ENCODE measurements around the gene SKAP2. TPM values are rescaled to one million over a fixed set of nuclear protein-coding genes. Genes with fewer than 3 reads are reported as not detected.

SKAP2 gene
- total RNA-seq, 1 experiment from 2014 or later, result 9.6 TPM

- no peaks in the 10 kb centered on the region for H3K36me3 ChIP-seq (ENCODE audit: low read depth, low read length)
- CTCF ChIA-PET, result no interaction called here
- ATAC-seq (peak; percentile 58), DNase-seq (peak; percentile 90)
- intact Hi-C loops (cut with micrococcal nuclease), result no loop called here
- H3K4me3 ChIP-seq (ENCODE audit: low read length), result no peak overlapping the region
- TF ChIP-seq EZH2phosphoT487 (IDR thresholded peaks at IDR 0.05; ENCODE audit: borderline replicate concordance, low read length) (no peak), CTCF (conservative IDR thresholded peaks at IDR 0.05; ENCODE audit: low read depth, low read length) (no peak), EZH2 (IDR thresholded peaks at IDR 0.05; ENCODE audit: low read length, unreplicated experiment) (no peak)
- no peaks in the 10 kb centered on the region for H4K20me1 ChIP-seq (ENCODE audit: low read length)
- no peaks in the 10 kb centered on the region for H3K27me3 ChIP-seq (ENCODE audit: low read length)
- POLR2A ChIA-PET (ENCODE audit: unreplicated experiment), result no interaction called here
- no peaks in the 10 kb centered on the region for H3K9me2 ChIP-seq (replicated peaks; ENCODE audit: low read length)
- no peak overlapping the region for H3K27ac ChIP-seq (ENCODE audit: low read length)
- H3K9ac ChIP-seq (ENCODE audit: low read length), result no peak overlapping the region
- no peak overlapping the region for H2AFZ ChIP-seq (ENCODE audit: low read length)
- no TSS peak for BruUV-seq (replicated peaks)
- no peaks in the 10 kb centered on the region for H3K79me2 ChIP-seq (ENCODE audit: low read length)
- peaks cover 32% of the 10 kb centered on the region for H3K4me1 ChIP-seq (ENCODE audit: insufficient read depth, low read length)
- H3F3A ChIP-seq (ENCODE audit: low read length, unreplicated experiment), result no peaks in the 10 kb centered on the region
- no peaks in the 10 kb centered on the region for H3K9me3 ChIP-seq (ENCODE audit: low read length)
- H3K4me2 ChIP-seq (ENCODE audit: low read length), result peak overlapping the region; percentile 50
These were observed 210.7 kb downstream of the SKAP2 start for GRCh38 chr7:26653430-26654399.

- ChIA-PET CTCF (no interaction called here), POLR2A (ENCODE audit: unreplicated experiment) (no interaction called here)
- no peaks in the 10 kb centered on the region for H3K27me3 ChIP-seq (ENCODE audit: low read length)
- H3K9ac ChIP-seq (ENCODE audit: low read length), result no peak overlapping the region
- TF ChIP-seq EZH2 (IDR thresholded peaks at IDR 0.05; ENCODE audit: low read length, unreplicated experiment) (no peak), EZH2phosphoT487 (IDR thresholded peaks at IDR 0.05; ENCODE audit: borderline replicate concordance, low read length) (no peak), CTCF (conservative IDR thresholded peaks at IDR 0.05; ENCODE audit: low read depth, low read length) (no peak)
- no peak overlapping the region for H3K27ac ChIP-seq (ENCODE audit: low read length)
- H3K4me2 ChIP-seq (ENCODE audit: low read length), result no peak overlapping the region
- H3K9me2 ChIP-seq (replicated peaks; ENCODE audit: low read length), result no peaks in the 10 kb centered on the region
- no peaks in the 10 kb centered on the region for H3K9me3 ChIP-seq (ENCODE audit: low read length)
- ATAC-seq (no peak), DNase-seq (no peak)
- H4K20me1 ChIP-seq (ENCODE audit: low read length), result no peaks in the 10 kb centered on the region
- H3K79me2 ChIP-seq (ENCODE audit: low read length), result no peaks in the 10 kb centered on the region
- BruUV-seq (replicated peaks), result no TSS peak
- H2AFZ ChIP-seq (ENCODE audit: low read length), result no peak overlapping the region
- peaks cover 36% of the 10 kb centered on the region for H3K4me1 ChIP-seq (ENCODE audit: insufficient read depth, low read length)
- H3K36me3 ChIP-seq (ENCODE audit: low read depth, low read length), result no peaks in the 10 kb centered on the region
- intact Hi-C loops (cut with micrococcal nuclease), result no loop called here
- H3K4me3 ChIP-seq (ENCODE audit: low read length), result no peak overlapping the region
- no peaks in the 10 kb centered on the region for H3F3A ChIP-seq (ENCODE audit: low read length, unreplicated experiment)
These were observed 211.8 kb downstream of the SKAP2 start for GRCh38 chr7:26652401-26653100.
